IMR-90 (cell line): ENCODE results near the gene CCDC13. TPM values are rescaled to one million over a fixed set of nuclear protein-coding genes. Genes with fewer than 3 reads are reported as not detected.

Source experiments
- ATAC-seq: fragments of 200-7000 bp; cut with Tn5 transposase; 2 replicates; pipeline ENCODE4 v1.9.1; 2020; ENCODE audit warnings: low read depth, mild to moderate bottlenecking, moderate library complexity
- BruUV-seq: library from RNA; stranded (reverse); fragments of 400-500 nt; replicated peaks from 2 replicates; lab custom pipeline; 2021; lab: Mats Ljungman, UMichigan
- CTCF ChIA-PET: fragments of 300-600 bp; formaldehyde crosslinking; extraction: SDS; loops from one replicate; lab custom pipeline; 2021; ENCODE audit warnings: antibody characterized with exemption; lab: Yijun Ruan, JAX
- POLR2A ChIA-PET: fragments of 300-600 bp; sonication (Branson Sonifier 250); formaldehyde crosslinking; loops from one replicate; lab custom pipeline; 2022; ENCODE audit warnings: antibody characterized with exemption; ENCODE audit not compliant: unreplicated experiment; lab: Charles Lee
- DNase-seq: peaks from one replicate; pipeline ENCODE4 v3.0.0; 2013
- H2AFZ ChIP-seq: replicated peaks from 2 replicates; pipeline ENCODE3; 2013; ENCODE audit warnings: low read length, mild to moderate bottlenecking; ENCODE audit not compliant: poor library complexity
- H2AK5ac ChIP-seq: 2 replicates; pipeline ENCODE4 v1.6.1; 2013; ENCODE audit warnings: low read depth, low read length, inconsistent platforms
- H2AK9ac ChIP-seq: replicated peaks from 2 replicates; pipeline ENCODE3; 2013; ENCODE audit warnings: mild to moderate bottlenecking, low read depth, low read length, moderate library complexity; ENCODE audit not compliant: poor library complexity
- H2BK120ac ChIP-seq: 2 replicates; pipeline ENCODE4 v1.6.1; 2013; ENCODE audit warnings: low read depth, low read length, inconsistent platforms
- H2BK15ac ChIP-seq: 3 replicates; pipeline ENCODE4 v1.6.1; 2013; ENCODE audit warnings: low read depth, low read length, inconsistent platforms
- H2BK20ac ChIP-seq: 2 replicates; pipeline ENCODE4 v1.6.1; 2013; ENCODE audit warnings: low read depth, mild to moderate bottlenecking, inconsistent platforms, low read length, moderate library complexity
- H2BK5ac ChIP-seq: 2 replicates; pipeline ENCODE4 v1.6.1; 2013; ENCODE audit warnings: mild to moderate bottlenecking, low read depth, low read length, inconsistent platforms; ENCODE audit not compliant: poor library complexity, severe bottlenecking
- H3K14ac ChIP-seq: replicated peaks from 2 replicates; pipeline ENCODE4 v1.6.1; 2013; ENCODE audit warnings: low read depth, low read length, inconsistent platforms
- H3K18ac ChIP-seq: 2 replicates; pipeline ENCODE4 v1.6.1; 2013; ENCODE audit warnings: low read depth, low read length, control low read depth
- H3K23ac ChIP-seq: 2 replicates; pipeline ENCODE4 v1.6.1; 2013; ENCODE audit warnings: low read depth, low read length, inconsistent platforms
- H3K27ac ChIP-seq: 2 replicates; pipeline ENCODE4 v1.5.1; 2013; ENCODE audit warnings: mild to moderate bottlenecking, control low read depth, low read length; ENCODE audit not compliant: insufficient read depth
- H3K27me3 ChIP-seq: 2 replicates; pipeline ENCODE4 v1.6.1; 2013; ENCODE audit warnings: low read length; ENCODE audit not compliant: control insufficient read depth, insufficient read depth
- H3K36me3 ChIP-seq: 2 replicates; pipeline ENCODE4 v1.6.1; 2013; ENCODE audit warnings: low read length, mixed read lengths; ENCODE audit not compliant: control insufficient read depth, insufficient read depth
- H3K4ac ChIP-seq: 2 replicates; pipeline ENCODE4 v1.6.1; 2013; ENCODE audit warnings: low read depth, low read length, inconsistent platforms
- H3K4me1 ChIP-seq: 2 replicates; pipeline ENCODE4 v1.6.1; 2013; ENCODE audit warnings: low read length, mixed read lengths; ENCODE audit not compliant: control insufficient read depth, insufficient read depth
- H3K4me2 ChIP-seq: 2 replicates; pipeline ENCODE4 v1.6.1; 2013; ENCODE audit warnings: low read depth, mild to moderate bottlenecking, control low read depth, low read length, moderate library complexity
- H3K4me3 ChIP-seq: 2 replicates; pipeline ENCODE4 v1.5.1; 2013; ENCODE audit warnings: low read depth, mild to moderate bottlenecking, control low read depth, low read length, moderate library complexity; ENCODE audit not compliant: insufficient read depth
- H3K56ac ChIP-seq: 2 replicates; pipeline ENCODE4 v1.6.1; 2013; ENCODE audit warnings: low read length, inconsistent platforms; ENCODE audit not compliant: insufficient read depth; ENCODE audit errors: extremely low read depth
- H3K79me1 ChIP-seq, 2 experiments: 2 replicates each; pipeline ENCODE4 v1.6.1; 2013; ENCODE audit warnings: low read length in 2 of 2, inconsistent platforms in 1 of 2, low read depth in 1 of 2
- H3K9ac ChIP-seq: 2 replicates; pipeline ENCODE4 v1.6.1; 2013; ENCODE audit warnings: low read depth, low read length, control low read depth
- H3K9me1 ChIP-seq: 2 replicates; pipeline ENCODE4 v1.6.1; 2013; ENCODE audit warnings: low read length, inconsistent platforms; ENCODE audit not compliant: insufficient read depth
- H3K9me3 ChIP-seq: 2 replicates; pipeline ENCODE4 v1.6.1; 2013; ENCODE audit warnings: low read length; ENCODE audit not compliant: control insufficient read depth, insufficient read depth
- H4K20me1 ChIP-seq: 2 replicates; pipeline ENCODE4 v1.6.1; 2013; ENCODE audit warnings: low read length, inconsistent platforms; ENCODE audit not compliant: insufficient read depth
- H4K5ac ChIP-seq: 2 replicates; pipeline ENCODE4 v1.6.1; 2013; ENCODE audit warnings: mild to moderate bottlenecking, low read depth, low read length, control low read depth
- H4K8ac ChIP-seq, 2 experiments: 2 replicates each; pipeline ENCODE4 v1.6.1; 2013; ENCODE audit warnings: low read depth in 2 of 2, low read length in 2 of 2, control low read depth in 1 of 2, inconsistent platforms in 1 of 2
- H4K91ac ChIP-seq: 2 replicates; pipeline ENCODE4 v1.6.1; 2013; ENCODE audit warnings: low read depth, low read length, inconsistent platforms; ENCODE audit not compliant: insufficient read depth
- BHLHE40 ChIP-seq: fragments of 150-350 bp; IDR thresholded peaks from 2 replicates; pipeline ENCODE4 v1.6.1; 2016; ENCODE audit warnings: mild to moderate bottlenecking, low read depth, low read length
- CEBPB ChIP-seq: IDR thresholded peaks from 2 replicates; pipeline ENCODE4 v1.6.1; 2012; ENCODE audit warnings: low read depth, low read length, improper control_type of control experiment
- CHD1 ChIP-seq: IDR thresholded peaks from 2 replicates; pipeline ENCODE4 v1.6.1; 2012; ENCODE audit warnings: low read depth, low read length, improper control_type of control experiment
- FOS ChIP-seq: fragments of 150-350 bp; IDR thresholded peaks from 2 replicates; pipeline ENCODE4 v1.6.1; 2016; ENCODE audit warnings: low read depth, low read length
- MAFK ChIP-seq: IDR thresholded peaks from 2 replicates; pipeline ENCODE4 v1.6.1; 2012; ENCODE audit warnings: low read depth, low read length, improper control_type of control experiment
- MAZ ChIP-seq: IDR thresholded peaks from 2 replicates; pipeline ENCODE4 v1.6.1; 2012; ENCODE audit warnings: low read depth, mild to moderate bottlenecking, low read length, improper control_type of control experiment, moderate library complexity, borderline replicate concordance
- MXI1 ChIP-seq: IDR thresholded peaks from 2 replicates; pipeline ENCODE4 v1.6.1; 2012; ENCODE audit warnings: low read depth, mild to moderate bottlenecking, low read length, moderate library complexity, borderline replicate concordance
- NFE2L2 ChIP-seq: fragments of 150-350 bp; IDR thresholded peaks from 2 replicates; pipeline ENCODE4 v1.6.1; 2016; ENCODE audit warnings: low read depth, mild to moderate bottlenecking, low read length
- POLR2A ChIP-seq: IDR thresholded peaks from 2 replicates; pipeline ENCODE4 v1.6.1; 2012; ENCODE audit warnings: mild to moderate bottlenecking, low read depth, low read length
- RCOR1 ChIP-seq: IDR thresholded peaks from 2 replicates; pipeline ENCODE4 v1.6.1; 2012; ENCODE audit warnings: mild to moderate bottlenecking, low read length, improper control_type of control experiment; ENCODE audit not compliant: insufficient replicate concordance
- RFX5 ChIP-seq: IDR thresholded peaks from 2 replicates; pipeline ENCODE4 v1.8.0; 2012; ENCODE audit warnings: low read depth, mild to moderate bottlenecking, low read length, moderate library complexity
- SMC3 ChIP-seq: fragments of 150-350 bp; IDR thresholded peaks from 2 replicates; pipeline ENCODE4 v1.6.1; 2016; ENCODE audit warnings: low read depth, mild to moderate bottlenecking, antibody characterized with exemption, low read length, moderate library complexity
- USF2 ChIP-seq: fragments of 150-350 bp; IDR thresholded peaks from 2 replicates; pipeline ENCODE4 v1.6.1; 2017; ENCODE audit warnings: mild to moderate bottlenecking, antibody characterized with exemption, low read length, low read depth
- WGBS, 2 experiments: methylation state at CpG; one replicate each; pipeline versions ENCODE4 v1.1.5 to v1.1.7; 2013; ENCODE audit warnings: missing lambda C conversion rate in 2 of 2; ENCODE audit not compliant: insufficient read length in 1 of 2; ENCODE audit errors: extremely low coverage in 2 of 2; 5-methylcytosine and 5-hydroxymethylcytosine counted together
- dilution Hi-C: fragments of 300-500 bp; cut with HindIII; formaldehyde crosslinking; loops from one replicate; pipeline ENCODE4 v1.14.3; 2018; ENCODE audit warnings: low sequenced_read_pairs; ENCODE audit not compliant: unreplicated experiment
- in situ Hi-C: fragments of 300-500 bp; cut with MboI; formaldehyde crosslinking; loops from 3 replicates; pipeline ENCODE4 v1.14.3; 2019; ENCODE audit warnings: low sequenced_read_pairs, inconsistent platforms, mixed read lengths
- intact Hi-C: fragments of 100-400 bp; cut with micrococcal nuclease; formaldehyde crosslinking; loops from 2 replicates; pipeline ENCODE4 v1.10.0; 2022
- polyA plus RNA-seq, 3 experiments: library from polyadenylated mRNA; depleted of rRNA; stranded (reverse); fragments of >200 nt; gene quantifications; 2 replicates each; pipeline ENCODE4 v1.2.3, GENCODE V29; 2012; ENCODE audit warnings: low replicate concordance in 1 of 3
- total RNA-seq: library from RNA; depleted of rRNA; stranded (reverse); fragments of >200 nt; gene quantifications from 2 replicates; pipeline ENCODE4 v1.2.3, GENCODE V29; 2012
- TF ChIP-seq, protein P1 (sequence below): conservative IDR thresholded peaks from 2 replicates; pipeline ENCODE4 v1.5.1; 2012; ENCODE audit warnings: mild to moderate bottlenecking, low read depth, low read length, improper control_type of control experiment

The CCDC13 gene
- total and polyA plus RNA-seq, 2 of the 4 experiments (the other 2 are of a cell fraction): 0.18 to 0.19 TPM

DNA sequence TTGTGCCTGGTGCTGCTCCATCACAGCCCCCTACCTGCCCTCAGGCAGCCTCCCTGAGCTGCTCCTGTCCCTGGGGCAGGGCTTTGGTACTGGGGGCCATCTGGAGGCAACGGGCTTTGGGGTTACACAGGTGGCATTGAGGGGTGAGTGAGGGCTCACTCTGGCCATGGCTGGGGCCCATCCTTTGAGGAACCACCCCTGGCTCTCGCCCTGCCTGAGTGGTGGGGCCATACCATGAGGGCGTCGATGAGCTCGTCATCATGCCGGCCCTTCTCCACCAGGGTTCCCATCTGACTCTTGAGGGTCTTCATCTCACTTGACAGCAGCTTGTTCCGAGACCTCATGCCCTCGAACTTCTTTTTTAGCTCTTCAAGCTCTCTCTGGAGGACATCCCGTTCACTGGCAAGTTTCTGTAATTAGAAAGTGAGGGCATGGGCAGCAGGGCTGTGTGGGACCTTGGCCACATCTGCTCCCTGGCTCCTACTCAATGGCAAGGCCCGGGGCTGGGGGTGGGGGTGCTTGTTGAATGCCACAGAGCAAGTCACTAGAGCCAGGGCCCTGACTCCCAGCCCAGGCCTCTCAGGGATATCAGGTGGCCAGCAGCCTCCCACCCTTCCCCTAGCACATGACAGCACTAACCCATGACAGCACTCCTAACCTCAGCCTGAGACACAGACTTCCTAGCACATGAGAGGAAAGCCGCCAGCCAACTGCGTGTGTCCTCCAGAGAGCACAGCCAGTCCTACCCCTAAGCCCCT lies 33.5 kb downstream of the CCDC13 start:
- H4K5ac ChIP-seq: no peak overlapping the region
- no peaks in the 10 kb centered on the region for H3K9me1 ChIP-seq
- H2BK20ac ChIP-seq: no peak overlapping the region
- intact Hi-C loops (loop anchor here (5.0 kb wide), 1 partner anchor 157 kb away; the partner anchor contains the start of gene SEC22C), dilution Hi-C loops (no loop called here), in situ Hi-C loops (no loop called here)
- 87% methylated on average over 4 of the region's 12 CpGs; no CpG with 5 or more reads in 1 of the 2 experiments for WGBS, 2 experiments
- H2BK120ac ChIP-seq: no peak overlapping the region
- H3K9ac ChIP-seq: no peak overlapping the region
- H3K18ac ChIP-seq: no peak overlapping the region
- H4K8ac ChIP-seq: no peak overlapping the region
- no peak overlapping the region for H3K4ac ChIP-seq
- H3K56ac ChIP-seq: no peak overlapping the region
- H2AFZ ChIP-seq: no peak overlapping the region
- H2AK5ac ChIP-seq: no peak overlapping the region
- no peak overlapping the region for H4K91ac ChIP-seq
- H3K27me3 ChIP-seq: peaks cover 28% of the 10 kb centered on the region
- ATAC-seq (no peak), DNase-seq (no peak)
- no peak overlapping the region for H3K14ac ChIP-seq
- ChIA-PET POLR2A (no interaction called here), CTCF (interaction anchor here (1.8 kb wide), 1 partner anchor 10 kb away, joined by 4 read pairs; no protein-coding TSS in a partner anchor)
- no peaks in the 10 kb centered on the region for H3K79me1 ChIP-seq
- H2BK15ac ChIP-seq: no peak overlapping the region
- no TSS peak for BruUV-seq
- H4K20me1 ChIP-seq: no peaks in the 10 kb centered on the region
- H3K4me3 ChIP-seq: no peak overlapping the region
- H3K4me1 ChIP-seq: no peaks in the 10 kb centered on the region
- H3K9me3 ChIP-seq: no peaks in the 10 kb centered on the region
- no peak overlapping the region for H3K23ac ChIP-seq
- no peak overlapping the region for H3K4me2 ChIP-seq
- H2AK9ac ChIP-seq: no peak overlapping the region
- no peak overlapping the region for H3K27ac ChIP-seq
- H2BK5ac ChIP-seq: no peak overlapping the region
- H3K36me3 ChIP-seq: no peaks in the 10 kb centered on the region
- no peak for TF ChIP-seq POLR2A
- TF ChIP-seq RFX5: no peak
- no peak for TF ChIP-seq BHLHE40
- TF ChIP-seq FOS: no peak
- TF ChIP-seq MAZ: no peak
- TF ChIP-seq RCOR1: no peak
- no peak for TF ChIP-seq MXI1
- no peak for TF ChIP-seq SMC3
- TF ChIP-seq USF2: no peak
- no peak for TF ChIP-seq CEBPB
- TF ChIP-seq CHD1: no peak
- TF ChIP-seq MAFK: no peak
- TF ChIP-seq, protein P1, sequence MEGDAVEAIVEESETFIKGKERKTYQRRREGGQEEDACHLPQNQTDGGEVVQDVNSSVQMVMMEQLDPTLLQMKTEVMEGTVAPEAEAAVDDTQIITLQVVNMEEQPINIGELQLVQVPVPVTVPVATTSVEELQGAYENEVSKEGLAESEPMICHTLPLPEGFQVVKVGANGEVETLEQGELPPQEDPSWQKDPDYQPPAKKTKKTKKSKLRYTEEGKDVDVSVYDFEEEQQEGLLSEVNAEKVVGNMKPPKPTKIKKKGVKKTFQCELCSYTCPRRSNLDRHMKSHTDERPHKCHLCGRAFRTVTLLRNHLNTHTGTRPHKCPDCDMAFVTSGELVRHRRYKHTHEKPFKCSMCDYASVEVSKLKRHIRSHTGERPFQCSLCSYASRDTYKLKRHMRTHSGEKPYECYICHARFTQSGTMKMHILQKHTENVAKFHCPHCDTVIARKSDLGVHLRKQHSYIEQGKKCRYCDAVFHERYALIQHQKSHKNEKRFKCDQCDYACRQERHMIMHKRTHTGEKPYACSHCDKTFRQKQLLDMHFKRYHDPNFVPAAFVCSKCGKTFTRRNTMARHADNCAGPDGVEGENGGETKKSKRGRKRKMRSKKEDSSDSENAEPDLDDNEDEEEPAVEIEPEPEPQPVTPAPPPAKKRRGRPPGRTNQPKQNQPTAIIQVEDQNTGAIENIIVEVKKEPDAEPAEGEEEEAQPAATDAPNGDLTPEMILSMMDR: no peak
- no peak for TF ChIP-seq NFE2L2
